HL-60/S4 treated with phorbol 12-myristate 13-acetate at 8.2 ng/mL for 4 days and 3 days (cell line): ENCODE data around the gene GRHPR.

ENCODE experiments used
- in situ Hi-C: fragments of 300-500 bp; cut with MboI; formaldehyde crosslinking; loops from 2 replicates; pipeline ENCODE4 v1.15.0; 2022; ENCODE audit warnings: low sequenced_read_pairs

GRHPR gene

GRCh38 chr9:37471942-37472684 is 49.6 kb downstream of the GRHPR start:
- in situ Hi-C loops = loop anchor here (25.0 kb wide), 1 partner anchor 890 kb away; no protein-coding TSS in a partner anchor

GRCh38 chr9:37473982-37474381 is 51.5 kb downstream of the GRHPR start:
- in situ Hi-C loops = loop anchor here (25.0 kb wide), 1 partner anchor 888 kb away; no protein-coding TSS in a partner anchor

- in situ Hi-C loops = loop anchor here (25.0 kb wide), 1 partner anchor 888 kb away; no protein-coding TSS in a partner anchor
Observed at GRCh38 chr9:37474438-37474837, 51.9 kb downstream of the GRHPR start.

GRCh38 chr9:37476930-37477329 is 54.4 kb downstream of the GRHPR start:
- in situ Hi-C loops = loop anchor here (25.0 kb wide), 1 partner anchor 90 kb away; no protein-coding TSS in a partner anchor

GRCh38 chr9:37477443-37477842 is 54.9 kb downstream of the GRHPR start:
- in situ Hi-C loops = loop anchor here (25.0 kb wide), 1 partner anchor 90 kb away; no protein-coding TSS in a partner anchor

GRCh38 chr9:37477987-37478619 is 55.6 kb downstream of the GRHPR start:
- in situ Hi-C loops = loop anchor here (25.0 kb wide), 1 partner anchor 91 kb away; no protein-coding TSS in a partner anchor

GRCh38 chr9:37480759-37481158 is 58.3 kb downstream of the GRHPR start:
- in situ Hi-C loops = loop anchor here (25.0 kb wide), 1 partner anchor 93 kb away; no protein-coding TSS in a partner anchor

- in situ Hi-C loops = loop anchor here (25.0 kb wide), 1 partner anchor 98 kb away; no protein-coding TSS in a partner anchor
Observed at GRCh38 chr9:37485389-37486255, 63.1 kb downstream of the GRHPR start, which contains the start of gene POLR1E. POLR1E (plus strand) TSS chr9:37485948; CDS start chr9:37486048, 100 bp downstream.

- in situ Hi-C loops = loop anchor here (25.0 kb wide), 1 partner anchor 99 kb away; no protein-coding TSS in a partner anchor
Observed at GRCh38 chr9:37486256-37486615, 63.7 kb downstream of the GRHPR start.
